ENCODE measurements around the gene TLE1.

Gene TLE1

DNA sequence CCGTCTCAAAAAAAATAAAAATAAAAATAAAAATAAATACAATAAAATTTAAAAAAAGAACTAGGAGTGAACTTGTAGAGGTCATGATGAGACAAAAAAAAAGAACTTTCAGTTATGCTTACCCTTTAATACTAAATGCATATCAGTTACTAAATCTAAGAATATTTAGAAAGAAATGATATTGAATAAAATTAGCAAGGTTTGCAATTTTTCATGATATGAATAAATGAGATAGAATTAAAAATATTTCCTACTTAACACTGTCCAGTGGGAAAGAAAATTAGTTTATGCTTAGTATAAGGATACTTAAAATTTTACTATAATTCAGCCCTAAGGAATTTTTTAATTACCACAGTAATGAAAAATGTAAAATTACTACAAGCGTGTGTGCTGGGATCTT, 132.4 kb downstream of the TLE1 start:
- Histone ChIP-seq H3K27me3 (ENCODE audit: insufficient read depth, low read depth) (no peaks in the 10 kb centered on the region), H3K27ac (no peak overlapping the region), H3K79me2 (ENCODE audit: insufficient read depth, low read depth) (no peaks in the 10 kb centered on the region), H3K36me3 (ENCODE audit: insufficient read depth) (no peaks in the 10 kb centered on the region), H2AFZ (ENCODE audit: low read depth) (no peak overlapping the region), H3K4me1 (ENCODE audit: low read depth, poor library complexity, severe bottlenecking) (no peaks in the 10 kb centered on the region), H3K4me2 (no peak overlapping the region), H3K9ac (no peak overlapping the region), H3K4me3 (IDR thresholded peaks at IDR 0.05; ENCODE audit: insufficient read depth, low read depth, low read length) (no peak overlapping the region), H4K20me1 (ENCODE audit: insufficient read depth) (no peaks in the 10 kb centered on the region)
- TF ChIP-seq, protein P1, sequence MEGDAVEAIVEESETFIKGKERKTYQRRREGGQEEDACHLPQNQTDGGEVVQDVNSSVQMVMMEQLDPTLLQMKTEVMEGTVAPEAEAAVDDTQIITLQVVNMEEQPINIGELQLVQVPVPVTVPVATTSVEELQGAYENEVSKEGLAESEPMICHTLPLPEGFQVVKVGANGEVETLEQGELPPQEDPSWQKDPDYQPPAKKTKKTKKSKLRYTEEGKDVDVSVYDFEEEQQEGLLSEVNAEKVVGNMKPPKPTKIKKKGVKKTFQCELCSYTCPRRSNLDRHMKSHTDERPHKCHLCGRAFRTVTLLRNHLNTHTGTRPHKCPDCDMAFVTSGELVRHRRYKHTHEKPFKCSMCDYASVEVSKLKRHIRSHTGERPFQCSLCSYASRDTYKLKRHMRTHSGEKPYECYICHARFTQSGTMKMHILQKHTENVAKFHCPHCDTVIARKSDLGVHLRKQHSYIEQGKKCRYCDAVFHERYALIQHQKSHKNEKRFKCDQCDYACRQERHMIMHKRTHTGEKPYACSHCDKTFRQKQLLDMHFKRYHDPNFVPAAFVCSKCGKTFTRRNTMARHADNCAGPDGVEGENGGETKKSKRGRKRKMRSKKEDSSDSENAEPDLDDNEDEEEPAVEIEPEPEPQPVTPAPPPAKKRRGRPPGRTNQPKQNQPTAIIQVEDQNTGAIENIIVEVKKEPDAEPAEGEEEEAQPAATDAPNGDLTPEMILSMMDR (conservative IDR thresholded peaks at IDR 0.05; ENCODE audit: low read depth, low read length) = no peak

DNA sequence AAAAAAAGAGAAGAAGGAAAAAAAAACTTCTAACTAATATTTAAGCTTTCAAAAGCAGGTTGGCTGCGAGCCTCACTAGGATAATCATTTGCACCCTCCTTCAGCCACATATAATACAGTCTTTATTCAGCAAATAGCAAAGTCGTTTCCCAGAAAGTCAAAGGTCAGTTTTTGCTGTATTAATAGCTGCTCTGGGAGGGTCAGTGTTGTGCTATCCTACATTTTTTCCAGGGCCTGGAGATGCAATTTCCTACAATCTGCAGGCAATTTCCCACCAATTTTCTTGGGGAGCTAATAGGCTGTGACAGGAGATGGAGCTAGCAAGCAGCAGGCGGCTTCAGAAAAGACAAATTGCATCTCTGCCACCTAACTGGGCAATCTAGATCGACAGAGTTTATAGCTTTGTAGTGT, 136.8 kb downstream of the TLE1 start:
- H4K20me1 ChIP-seq (ENCODE audit: insufficient read depth) = no peaks in the 10 kb centered on the region
- no peak overlapping the region for H3K4me2 ChIP-seq
- no peak overlapping the region for H3K9ac ChIP-seq
- no peak overlapping the region for H3K27ac ChIP-seq
- TF ChIP-seq, protein P1 (conservative IDR thresholded peaks at IDR 0.05; ENCODE audit: low read depth, low read length) = no peak
- H3K4me1 ChIP-seq (ENCODE audit: low read depth, poor library complexity, severe bottlenecking) = no peaks in the 10 kb centered on the region
- H3K4me3 ChIP-seq (IDR thresholded peaks at IDR 0.05; ENCODE audit: insufficient read depth, low read depth, low read length) = no peak overlapping the region
- no peak overlapping the region for H2AFZ ChIP-seq (ENCODE audit: low read depth)
- H3K36me3 ChIP-seq (ENCODE audit: insufficient read depth) = no peaks in the 10 kb centered on the region
- no peaks in the 10 kb centered on the region for H3K79me2 ChIP-seq (ENCODE audit: insufficient read depth, low read depth)
- H3K27me3 ChIP-seq (ENCODE audit: insufficient read depth, low read depth) = no peaks in the 10 kb centered on the region

DNA sequence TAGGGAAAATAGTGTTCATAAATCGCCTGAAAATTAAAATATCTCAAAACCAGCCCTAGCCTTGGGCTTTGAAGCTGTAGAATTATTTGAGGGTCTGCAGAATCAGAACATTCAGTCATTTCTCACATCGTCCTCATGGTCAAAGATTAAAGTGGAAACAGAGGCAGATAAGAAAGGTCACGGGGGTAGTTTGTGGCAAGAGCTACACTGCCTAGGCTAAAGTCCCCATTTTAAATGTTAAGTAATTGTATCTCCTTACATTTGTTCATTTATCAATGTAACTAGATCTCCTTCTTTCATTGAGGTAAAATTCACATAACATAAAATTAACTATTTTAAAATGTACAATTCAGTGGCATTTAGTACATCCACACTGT, 139.2 kb downstream of the TLE1 start:
- no peak overlapping the region for H3K9ac ChIP-seq
- H3K79me2 ChIP-seq (ENCODE audit: insufficient read depth, low read depth) = no peaks in the 10 kb centered on the region
- no peak overlapping the region for H3K4me2 ChIP-seq
- H2AFZ ChIP-seq (ENCODE audit: low read depth) = no peak overlapping the region
- no peak overlapping the region for H3K4me3 ChIP-seq (IDR thresholded peaks at IDR 0.05; ENCODE audit: insufficient read depth, low read depth, low read length)
- H3K27ac ChIP-seq = no peak overlapping the region
- no peaks in the 10 kb centered on the region for H4K20me1 ChIP-seq (ENCODE audit: insufficient read depth)
- no peaks in the 10 kb centered on the region for H3K4me1 ChIP-seq (ENCODE audit: low read depth, poor library complexity, severe bottlenecking)
- H3K36me3 ChIP-seq (ENCODE audit: insufficient read depth) = no peaks in the 10 kb centered on the region
- no peaks in the 10 kb centered on the region for H3K27me3 ChIP-seq (ENCODE audit: insufficient read depth, low read depth)
- TF ChIP-seq, protein P1 (conservative IDR thresholded peaks at IDR 0.05; ENCODE audit: low read depth, low read length) = no peak

DNA sequence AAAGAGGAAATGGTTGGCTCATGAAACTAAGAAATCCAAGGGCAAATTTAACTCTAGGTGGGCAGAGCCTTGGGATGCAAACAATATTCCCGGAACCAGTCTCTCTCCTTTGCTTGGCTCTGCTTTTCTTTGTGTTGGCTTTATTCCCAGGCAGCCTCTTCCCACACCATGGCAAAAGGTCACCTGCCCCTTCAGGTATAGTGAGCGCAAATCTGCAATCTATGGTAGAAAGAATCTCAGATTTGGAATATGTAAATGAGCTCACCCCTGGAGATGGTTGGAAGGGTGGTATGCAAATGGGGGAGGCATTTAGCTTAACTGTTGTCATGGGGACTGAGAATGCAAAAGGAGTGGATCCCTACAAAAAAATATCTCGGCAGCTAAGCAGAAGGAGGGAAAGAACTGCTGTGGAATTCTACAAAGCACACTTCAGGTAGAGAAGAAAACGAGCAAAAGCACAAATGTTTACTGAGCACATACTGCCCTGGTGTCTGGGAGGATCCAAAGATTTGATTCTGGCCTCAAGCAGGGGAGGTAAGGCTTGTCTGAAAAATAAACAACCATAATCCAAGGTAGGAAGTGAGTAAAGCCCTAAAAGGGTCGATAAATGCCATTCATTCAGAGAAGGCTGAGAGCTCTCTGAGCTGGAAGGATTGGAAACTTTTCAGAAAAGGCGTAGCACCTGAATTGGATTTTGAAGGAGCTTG, 139.7 kb downstream of the TLE1 start:
- H3K4me1 ChIP-seq (ENCODE audit: low read depth, poor library complexity, severe bottlenecking) = no peaks in the 10 kb centered on the region
- no peak overlapping the region for H3K4me3 ChIP-seq (IDR thresholded peaks at IDR 0.05; ENCODE audit: insufficient read depth, low read depth, low read length)
- no peak overlapping the region for H3K27ac ChIP-seq
- TF ChIP-seq, protein P1 (conservative IDR thresholded peaks at IDR 0.05; ENCODE audit: low read depth, low read length) = no peak
- H3K27me3 ChIP-seq (ENCODE audit: insufficient read depth, low read depth) = no peaks in the 10 kb centered on the region
- no peak overlapping the region for H3K4me2 ChIP-seq
- H2AFZ ChIP-seq (ENCODE audit: low read depth) = no peak overlapping the region
- H3K36me3 ChIP-seq (ENCODE audit: insufficient read depth) = no peaks in the 10 kb centered on the region
- no peak overlapping the region for H3K9ac ChIP-seq
- H4K20me1 ChIP-seq (ENCODE audit: insufficient read depth) = no peaks in the 10 kb centered on the region
- no peaks in the 10 kb centered on the region for H3K79me2 ChIP-seq (ENCODE audit: insufficient read depth, low read depth)

Measured in KMS-11 (cell line).